GM23248 (cell line): ENCODE measurements around the gene XRRA1.

ENCODE experiments used
- EZH2 ChIP-seq: fragments of 200-600 bp; sonication (generic); IDR thresholded peaks from 2 replicates; pipeline ENCODE4 v1.6.1; 2018; ENCODE audit warnings: antibody characterized with exemption, mild to moderate bottlenecking; ENCODE audit not compliant: insufficient read depth, poor library complexity, severe bottlenecking
- EZH2phosphoT487 ChIP-seq: fragments of 200-600 bp; sonication (generic); IDR thresholded peaks from 2 replicates; pipeline ENCODE4 v1.6.1; 2018; ENCODE audit warnings: antibody characterized with exemption, moderate library complexity, mild to moderate bottlenecking, low read depth; ENCODE audit not compliant: insufficient read depth

GRCh38 chr11:74942073-74942759 is 6.7 kb downstream of the XRRA1 start:
- TF ChIP-seq EZH2 (no peak), EZH2phosphoT487 (no peak)
